SK-N-SH treated with all-trans-retinoic acid at 6 μM for 48 hours (cell line): ENCODE measurements around the gene UBE3C.

Experiments
- ARNTL ChIP-seq: fragments of 450-650 bp; formaldehyde crosslinking; IDR thresholded peaks from 2 replicates; pipeline ENCODE4 v1.5.0; 2020; ENCODE audit warnings: low read depth, mild to moderate bottlenecking, moderate library complexity, borderline replicate concordance
- CREB5 ChIP-seq: fragments of 250-450 bp; sonication (Bioruptor Pico); IDR thresholded peaks from 2 replicates; pipeline ENCODE4 v1.5.1; 2020; ENCODE audit warnings: low read depth, mild to moderate bottlenecking, moderate library complexity
- ESRRG ChIP-seq: fragments of 250-450 bp; sonication (Bioruptor Pico); IDR thresholded peaks from 2 replicates; pipeline ENCODE4 v1.6.1; 2021; ENCODE audit warnings: mild to moderate bottlenecking
- ISL1 ChIP-seq: fragments of 250-450 bp; sonication (Bioruptor Pico); IDR thresholded peaks from 2 replicates; pipeline ENCODE4 v2.1.2; 2022; ENCODE audit warnings: mild to moderate bottlenecking, moderate library complexity
- PATZ1 ChIP-seq: fragments of 250-450 bp; sonication (Bioruptor Pico); IDR thresholded peaks from 2 replicates; pipeline ENCODE4 v1.8.0; 2020; ENCODE audit warnings: mild to moderate bottlenecking, moderate library complexity, borderline replicate concordance
- PPARA ChIP-seq: fragments of 250-450 bp; sonication (Bioruptor Pico); IDR thresholded peaks from 2 replicates; pipeline ENCODE4 v1.5.0; 2020; ENCODE audit warnings: mild to moderate bottlenecking, borderline replicate concordance
- RARB ChIP-seq: fragments of 250-450 bp; sonication (Bioruptor Pico); IDR thresholded peaks from 2 replicates; pipeline ENCODE4 v1.8.0; 2021; ENCODE audit warnings: mild to moderate bottlenecking, moderate library complexity
- TCF4 ChIP-seq: fragments of 250-450 bp; sonication (Bioruptor Pico); IDR thresholded peaks from 2 replicates; pipeline ENCODE4 v1.8.0; 2021; ENCODE audit warnings: mild to moderate bottlenecking, moderate library complexity, borderline replicate concordance
- TF ChIP-seq, protein P1 (sequence below): fragments of 250-450 bp; sonication (Bioruptor Pico); IDR thresholded peaks from 2 replicates; pipeline ENCODE4 v1.8.0; 2021; ENCODE audit warnings: low read depth, mild to moderate bottlenecking, moderate library complexity, borderline replicate concordance

GRCh38 chr7:157284229-157285014 lies 145.7 kb downstream of the UBE3C start:
- TF ChIP-seq, protein P1, sequence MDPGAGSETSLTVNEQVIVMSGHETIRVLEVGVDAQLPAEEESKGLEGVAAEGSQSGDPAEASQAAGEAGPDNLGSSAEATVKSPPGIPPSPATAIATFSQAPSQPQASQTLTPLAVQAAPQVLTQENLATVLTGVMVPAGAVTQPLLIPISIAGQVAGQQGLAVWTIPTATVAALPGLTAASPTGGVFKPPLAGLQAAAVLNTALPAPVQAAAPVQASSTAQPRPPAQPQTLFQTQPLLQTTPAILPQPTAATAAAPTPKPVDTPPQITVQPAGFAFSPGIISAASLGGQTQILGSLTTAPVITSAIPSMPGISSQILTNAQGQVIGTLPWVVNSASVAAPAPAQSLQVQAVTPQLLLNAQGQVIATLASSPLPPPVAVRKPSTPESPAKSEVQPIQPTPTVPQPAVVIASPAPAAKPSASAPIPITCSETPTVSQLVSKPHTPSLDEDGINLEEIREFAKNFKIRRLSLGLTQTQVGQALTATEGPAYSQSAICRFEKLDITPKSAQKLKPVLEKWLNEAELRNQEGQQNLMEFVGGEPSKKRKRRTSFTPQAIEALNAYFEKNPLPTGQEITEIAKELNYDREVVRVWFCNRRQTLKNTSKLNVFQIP (CRISPR knock-in tag) = no peak
- TF ChIP-seq ARNTL (CRISPR knock-in tag) (no peak), TCF4 (CRISPR knock-in tag) (no peak), PPARA (CRISPR knock-in tag) (no peak), PATZ1 (CRISPR knock-in tag) (no peak), ISL1 (CRISPR knock-in tag) (no peak), CREB5 (CRISPR knock-in tag) (no peak), RARB (CRISPR knock-in tag) (no peak), ESRRG (CRISPR knock-in tag) (no peak)
